SK-N-DZ (cell line): Measurements from ENCODE around the gene NEGR1.

Experiments
- DNase-seq: peaks from one replicate; pipeline ENCODE4 v3.0.0-alpha.2; 2015; ENCODE audit warnings: low spot score

NEGR1 gene

GRCh38 chr1:71784241-71784640 lies 498.1 kb downstream of the NEGR1 start:
- no peak for DNase-seq

GRCh38 chr1:71783071-71783470 lies 499.3 kb downstream of the NEGR1 start:
- DNase-seq, result no peak

DNA sequence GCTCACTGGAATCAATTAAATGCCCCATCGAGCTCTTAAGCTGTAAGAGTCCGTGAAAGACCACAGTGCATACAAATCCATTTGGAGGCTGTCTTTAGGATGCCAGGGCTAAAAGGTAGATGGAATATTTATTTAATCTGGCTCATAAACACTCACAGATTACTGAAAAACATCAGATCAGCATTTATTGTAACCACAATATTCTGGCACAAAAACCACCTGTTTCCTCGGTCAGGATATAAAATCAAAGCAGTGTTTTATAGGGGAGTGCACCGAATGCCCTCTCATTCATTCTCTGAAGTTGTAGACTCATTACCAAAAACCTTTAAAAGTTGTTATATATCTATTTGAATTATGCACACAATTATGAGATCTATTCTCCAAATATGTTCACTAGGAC lies 500.9 kb downstream of the NEGR1 start:
- no peak for DNase-seq

GRCh38 chr1:71780681-71781080 lies 501.7 kb downstream of the NEGR1 start:
- no peak for DNase-seq

GRCh38 chr1:71778940-71779339 lies 503.4 kb downstream of the NEGR1 start:
- DNase-seq, result no peak

DNA sequence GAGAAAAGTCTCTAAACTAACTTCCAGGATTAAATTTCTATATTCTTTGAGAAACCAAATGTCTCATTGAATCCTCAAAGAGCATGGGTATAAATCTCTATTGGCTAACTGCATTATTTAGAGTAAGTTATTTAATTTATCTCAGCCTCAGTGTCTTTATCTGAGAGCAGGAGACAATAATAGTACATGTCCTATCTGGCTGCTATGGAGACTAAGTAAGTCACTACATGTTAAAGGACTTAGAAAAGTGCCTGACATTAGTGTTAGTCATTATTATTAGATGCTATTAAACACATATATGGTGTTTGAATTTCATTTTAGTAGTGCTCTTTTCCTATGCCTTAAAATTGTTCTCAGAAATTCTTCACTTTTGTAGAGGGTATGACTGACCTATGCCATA lies 505.2 kb downstream of the NEGR1 start:
- DNase-seq, result no peak

DNA sequence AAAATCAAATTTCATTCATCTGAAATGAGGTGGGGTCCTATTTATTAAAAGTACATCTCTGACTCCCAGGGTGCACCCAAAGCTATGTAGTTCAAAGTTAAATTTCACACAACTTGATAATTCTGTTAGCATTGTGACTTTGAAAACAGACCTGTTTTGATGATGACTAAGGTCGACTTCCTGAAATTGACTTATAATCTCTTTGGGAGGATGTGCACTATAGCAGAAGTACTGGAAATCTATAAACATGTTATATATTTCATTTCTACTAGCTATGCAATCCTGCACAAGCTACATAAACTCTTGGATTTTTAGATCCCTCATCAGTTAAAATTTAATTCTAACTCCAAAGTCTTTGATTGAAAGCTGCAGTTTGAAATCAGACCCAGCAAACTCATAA lies 507.6 kb downstream of the NEGR1 start:
- no peak for DNase-seq

DNA sequence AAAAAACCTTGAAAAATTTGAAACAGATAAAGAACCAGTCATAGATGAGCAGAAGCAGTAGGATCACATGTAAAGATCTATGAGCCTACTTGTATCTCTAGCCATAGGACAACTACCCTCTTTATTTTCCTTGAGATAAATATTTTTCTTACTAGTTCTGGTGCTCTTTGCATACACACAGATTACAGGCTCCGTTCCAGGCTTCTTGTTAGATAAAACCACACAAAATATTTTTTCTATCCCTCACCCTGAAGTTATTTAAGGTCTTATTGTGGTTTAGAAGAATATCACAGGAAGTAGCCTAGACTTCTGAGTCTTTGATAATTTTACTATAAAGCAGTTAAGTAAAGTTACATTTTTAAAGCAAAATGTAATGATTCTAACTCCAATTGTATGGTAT lies 512.2 kb downstream of the NEGR1 start:
- DNase-seq, result no peak

DNA sequence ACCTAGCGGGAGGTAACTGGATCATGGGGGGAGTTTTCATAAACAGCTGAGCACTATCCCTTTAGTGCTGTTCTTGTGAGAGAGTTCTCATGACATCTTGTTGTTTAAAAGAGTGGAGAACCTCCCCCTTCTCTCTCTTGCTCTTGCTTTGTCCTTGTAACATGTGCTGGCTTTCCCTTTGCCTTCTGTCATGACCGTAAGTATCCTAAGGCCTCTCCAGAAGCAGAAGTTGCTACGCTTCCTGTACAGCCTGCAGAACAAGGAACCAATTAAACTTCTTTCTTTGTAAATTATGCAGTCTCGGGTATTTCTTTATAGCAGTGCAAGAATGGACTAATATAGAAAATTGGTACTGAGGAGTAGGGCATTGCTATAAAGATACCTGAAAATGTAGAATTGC lies 515.6 kb downstream of the NEGR1 start:
- no peak for DNase-seq

GRCh38 chr1:71762514-71763255 lies 519.7 kb downstream of the NEGR1 start:
- no peak for DNase-seq

GRCh38 chr1:71755441-71755840 lies 526.9 kb downstream of the NEGR1 start:
- DNase-seq, result no peak

DNA sequence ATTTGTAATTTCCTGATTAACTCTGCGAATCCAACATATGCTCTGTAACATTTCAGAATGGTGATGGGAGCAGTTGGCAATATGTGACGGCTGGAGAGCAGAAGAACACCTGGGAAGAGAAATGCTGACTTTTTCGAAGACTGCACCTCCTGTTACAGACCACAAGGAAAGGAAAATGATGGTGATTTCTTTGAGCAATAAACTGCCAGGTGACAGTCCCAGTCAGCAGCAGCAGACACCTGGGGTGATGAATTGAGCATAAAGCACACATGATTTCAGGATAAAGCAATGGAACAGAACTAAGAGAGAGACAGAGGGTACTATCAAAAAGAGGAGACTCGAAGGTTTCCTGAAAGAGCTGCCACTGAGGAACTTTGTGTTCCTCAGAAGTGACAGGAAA lies 528.6 kb downstream of the NEGR1 start:
- DNase-seq, result no peak

DNA sequence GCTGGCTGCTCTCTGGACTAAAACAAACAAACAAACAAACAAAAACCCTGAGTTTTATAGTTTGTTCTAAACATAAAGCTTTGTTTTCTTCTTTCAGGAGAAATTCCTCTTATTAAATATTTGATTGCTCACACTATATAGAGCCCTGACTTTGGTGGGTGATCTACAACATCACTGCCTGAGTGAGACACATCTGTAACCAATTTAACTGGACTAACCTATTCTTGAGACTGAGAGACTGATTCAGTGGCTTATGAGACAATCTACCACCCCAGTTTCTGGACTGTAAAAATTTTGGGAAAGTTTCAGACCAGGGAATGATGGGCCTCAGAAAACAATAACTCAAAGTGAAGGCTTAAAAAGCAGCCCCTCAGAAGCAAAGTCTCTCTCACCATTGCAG lies 537.0 kb downstream of the NEGR1 start:
- DNase-seq, result no peak

GRCh38 chr1:71743862-71744261 lies 538.5 kb downstream of the NEGR1 start:
- no peak for DNase-seq

DNA sequence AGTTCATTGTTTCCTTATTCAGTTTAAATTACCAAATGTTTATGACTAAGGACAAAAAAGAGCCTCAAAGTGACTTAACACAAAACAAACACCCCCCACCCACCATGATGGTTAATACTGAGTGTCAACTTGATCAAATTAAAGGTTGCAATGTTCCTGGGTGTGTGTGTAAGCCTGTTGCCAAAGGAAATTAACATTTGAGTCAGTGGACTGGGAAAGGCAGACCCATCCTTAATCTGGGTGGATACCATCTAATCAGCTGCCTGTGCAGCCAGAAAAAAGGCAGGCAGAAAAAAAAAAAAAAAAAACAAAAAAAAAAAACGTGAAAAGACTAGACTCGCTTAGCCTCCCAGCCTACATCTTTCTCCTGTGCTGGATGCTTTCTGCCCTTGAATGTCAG lies 543.4 kb downstream of the NEGR1 start:
- DNase-seq, result peak; percentile 64

- peak; percentile 93 for DNase-seq
These were observed 544.1 kb downstream of the NEGR1 start for GRCh38 chr1:71738256-71738655.

DNA sequence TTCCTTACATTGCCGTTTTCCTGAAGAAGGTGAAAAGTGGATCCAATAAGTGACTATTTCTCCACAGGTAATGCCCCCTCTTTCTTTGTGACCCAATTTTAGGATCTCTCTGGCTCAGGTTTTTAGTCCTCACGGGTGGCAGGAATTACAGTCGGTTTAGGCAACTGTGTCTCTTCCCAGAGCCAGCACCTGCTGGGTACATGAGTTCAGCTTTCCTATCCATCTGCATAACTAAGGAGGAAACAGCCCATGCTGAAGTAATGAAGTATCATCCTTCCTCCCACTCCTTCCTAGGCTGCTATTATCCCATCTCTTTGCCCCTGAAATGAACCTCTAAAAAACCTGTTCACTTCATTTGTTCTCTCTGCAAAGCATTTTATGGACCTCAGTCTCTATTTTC lies 544.6 kb downstream of the NEGR1 start:
- DNase-seq, result no peak

- DNase-seq, result no peak
These were observed 549.2 kb downstream of the NEGR1 start for GRCh38 chr1:71733121-71733520.

GRCh38 chr1:71721532-71721931 lies 560.8 kb downstream of the NEGR1 start:
- DNase-seq, result no peak

DNA sequence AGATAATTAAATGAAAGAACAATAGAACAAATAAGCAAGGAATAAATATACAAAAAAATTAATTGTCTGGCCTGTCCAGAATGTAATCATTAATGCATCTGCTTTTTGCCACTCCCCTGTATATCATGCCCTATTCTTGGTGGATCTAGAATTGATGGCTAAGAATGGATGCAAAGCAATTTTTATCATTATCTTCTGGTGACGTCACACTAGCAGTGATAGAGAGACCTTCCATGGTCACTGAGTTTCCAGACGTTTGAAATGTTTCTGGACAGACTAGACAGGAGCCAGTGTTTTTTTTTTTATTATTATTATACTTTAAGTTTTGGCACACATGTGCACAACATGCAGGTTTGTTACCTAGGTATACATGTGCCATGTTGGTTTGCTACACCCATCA lies 563.0 kb downstream of the NEGR1 start:
- no peak for DNase-seq

DNA sequence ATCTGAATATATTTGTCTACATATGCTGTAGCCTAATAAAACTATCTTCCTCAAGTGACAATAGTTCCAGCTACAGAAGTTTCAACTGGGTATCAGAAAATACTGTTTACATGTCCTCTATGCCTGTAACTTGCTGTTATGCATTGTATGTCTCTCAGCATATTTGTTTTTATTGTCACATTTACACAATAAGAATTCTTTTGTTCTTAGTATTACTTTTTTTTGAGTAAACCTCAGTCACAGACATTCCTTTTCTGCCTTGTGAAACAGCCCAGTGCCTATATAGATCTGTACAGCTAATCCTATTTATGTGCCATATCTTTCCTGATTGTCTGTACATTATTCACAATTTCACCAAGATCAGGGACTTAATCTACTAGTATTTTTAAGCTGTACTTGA lies 565.2 kb downstream of the NEGR1 start:
- DNase-seq, result no peak

GRCh38 chr1:71711456-71711855 lies 570.9 kb downstream of the NEGR1 start:
- DNase-seq, result no peak

DNA sequence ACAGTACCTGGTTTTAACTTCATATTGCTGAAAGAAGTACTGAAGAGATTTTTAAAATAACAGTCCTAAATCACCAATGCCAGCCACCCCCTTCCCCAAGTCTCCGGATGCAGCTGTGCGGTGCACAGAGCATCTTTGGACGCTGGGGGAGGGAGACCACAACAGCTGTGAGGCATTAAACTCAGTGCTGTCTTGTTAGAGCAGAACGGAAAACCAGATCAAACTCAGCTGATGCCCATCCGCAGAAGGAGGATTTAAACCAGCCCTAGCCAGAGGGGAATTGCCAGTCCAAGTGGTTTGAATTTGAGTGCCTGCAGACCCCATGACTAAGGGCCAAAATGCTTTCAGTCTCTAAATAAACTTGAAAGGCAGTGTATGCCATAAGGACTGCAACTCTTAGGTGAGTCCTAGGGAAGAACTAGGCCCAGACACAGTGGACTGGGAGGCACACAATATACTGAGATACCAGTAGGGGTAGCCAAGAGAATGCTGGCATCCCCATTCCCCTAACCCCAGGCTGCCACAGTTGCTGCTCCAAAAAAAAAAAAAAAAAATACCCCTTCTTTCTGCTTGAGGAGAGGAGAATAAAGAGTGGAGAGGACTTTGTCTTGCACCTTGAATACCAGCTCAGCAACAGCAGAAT lies 576.2 kb downstream of the NEGR1 start:
- DNase-seq, result peak; percentile 16

GRCh38 chr1:71698186-71698585 lies 584.2 kb downstream of the NEGR1 start:
- no peak for DNase-seq
